Large intestine (tissue), 3 donors: ENCODE measurements around the gene VWA3B. TPM values are rescaled to one million over a fixed set of nuclear protein-coding genes. Genes with fewer than 3 reads are reported as not detected.
A peak's percentile ranks its signal among the peaks of the same experiment; 100 is the strongest.

Experiments
- DNase-seq, 2 donors: peaks; one replicate each; pipeline versions ENCODE4 v3.0.0 to v3.0.0-alpha.2; 2013
- H3K27ac ChIP-seq: one replicate; pipeline ENCODE4 v1.5.1; 2013; ENCODE audit warnings: low read length
- H3K27me3 ChIP-seq: 2 replicates; pipeline ENCODE4 v1.6.1; 2013; ENCODE audit warnings: low read length; ENCODE audit not compliant: control insufficient read depth, insufficient read depth
- H3K36me3 ChIP-seq: 2 replicates; pipeline ENCODE4 v1.6.1; 2013; ENCODE audit warnings: low read length; ENCODE audit not compliant: control insufficient read depth, insufficient read depth
- H3K4me1 ChIP-seq: one replicate; pipeline ENCODE4 v1.6.1; 2013; ENCODE audit warnings: low read length; ENCODE audit not compliant: control insufficient read depth, insufficient read depth
- H3K4me3 ChIP-seq: one replicate; pipeline ENCODE4 v1.5.1; 2013; ENCODE audit warnings: low read length
- H3K9me3 ChIP-seq: one replicate; pipeline ENCODE4 v1.6.1; 2013; ENCODE audit warnings: mild to moderate bottlenecking, low read depth, low read length, moderate library complexity; ENCODE audit not compliant: control insufficient read depth
- WGBS: methylation state at CpG from one replicate; pipeline ENCODE4 v1.1.5; 2013; ENCODE audit warnings: low lambda C conversion rate; ENCODE audit not compliant: insufficient coverage; 5-methylcytosine and 5-hydroxymethylcytosine counted together
- polyA plus RNA-seq: library from polyadenylated mRNA; unstranded; fragments of 120-200 nt; gene quantifications from one replicate; pipeline ENCODE4 v1.2.1, GENCODE V29; 2013

The VWA3B gene
- polyA plus RNA-seq, 1 donor = 0.09 TPM

GRCh38 chr2:98269830-98270229 lies 182.9 kb downstream of the VWA3B start:
- H3K36me3 ChIP-seq = no peaks in the 10 kb centered on the region
- H3K27ac ChIP-seq = no peak overlapping the region
- no peaks in the 10 kb centered on the region for H3K9me3 ChIP-seq
- WGBS = no CpG with 5 or more reads among the region's 2 CpGs
- no peak overlapping the region for H3K4me3 ChIP-seq
- DNase-seq = no peak
- H3K4me1 ChIP-seq = no peaks in the 10 kb centered on the region
- H3K27me3 ChIP-seq = no peaks in the 10 kb centered on the region

DNA sequence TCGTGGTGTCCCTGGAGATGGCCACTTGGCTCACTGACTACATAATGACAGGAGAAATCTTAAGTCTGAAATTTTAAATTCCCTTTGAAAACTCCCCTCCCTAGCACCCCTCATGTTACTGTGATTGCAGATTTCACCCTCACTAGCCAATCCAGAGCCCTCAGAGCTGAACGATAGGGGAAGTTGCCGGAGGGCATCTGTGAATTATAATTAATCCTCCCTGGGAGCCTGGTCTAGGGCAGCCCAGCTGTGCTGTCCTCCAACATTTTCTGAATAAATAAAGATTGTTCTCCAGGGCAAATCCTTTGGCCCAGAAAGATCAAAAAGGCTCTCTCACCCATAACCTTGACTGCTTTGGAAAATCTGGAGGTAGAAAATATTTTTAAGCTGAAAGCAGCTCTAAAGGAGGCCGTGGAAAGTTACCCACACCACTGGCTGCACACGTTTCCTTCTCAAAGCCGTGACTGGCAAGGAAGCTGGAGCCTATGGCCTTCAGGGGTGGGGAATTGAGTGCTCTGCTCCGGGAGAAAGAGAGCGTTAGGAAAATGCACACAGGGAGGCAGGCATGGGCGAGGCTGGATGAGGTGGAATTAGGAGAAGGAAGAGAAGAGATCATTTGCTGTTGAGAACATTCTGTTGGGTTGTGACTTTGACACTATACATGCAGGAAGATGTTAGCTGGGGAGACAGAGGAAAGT lies 190.3 kb downstream of the VWA3B start:
- peaks cover 12% of the 10 kb centered on the region for H3K4me1 ChIP-seq
- H3K27ac ChIP-seq = no peak overlapping the region
- no peaks in the 10 kb centered on the region for H3K27me3 ChIP-seq
- no peak overlapping the region for H3K4me3 ChIP-seq
- H3K36me3 ChIP-seq = no peaks in the 10 kb centered on the region
- DNase-seq = no peak
- WGBS = 86% methylated on average over 2 of the region's 9 CpGs
- H3K9me3 ChIP-seq = no peaks in the 10 kb centered on the region

DNA sequence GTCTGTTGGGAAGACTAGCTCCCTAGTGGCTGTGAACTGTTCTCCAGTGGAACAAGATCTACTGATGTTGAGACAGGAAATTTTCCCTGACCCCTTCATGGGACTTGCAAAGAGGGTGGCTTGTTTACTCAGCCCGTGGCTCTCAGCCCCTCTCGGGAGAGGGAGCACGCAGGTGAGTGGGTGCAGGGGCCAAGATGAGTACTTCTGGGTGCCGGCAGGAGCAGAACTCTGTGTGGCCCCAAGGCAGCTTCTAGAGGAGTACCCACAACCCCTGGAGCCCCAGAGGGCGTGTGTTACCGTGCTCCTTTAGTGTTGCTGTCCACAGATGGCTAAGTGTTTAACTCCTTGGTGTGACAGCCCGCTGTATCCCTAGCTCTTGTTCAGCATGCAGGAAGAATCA lies 191.1 kb downstream of the VWA3B start:
- H3K27me3 ChIP-seq = no peaks in the 10 kb centered on the region
- H3K4me3 ChIP-seq = no peak overlapping the region
- H3K36me3 ChIP-seq = no peaks in the 10 kb centered on the region
- WGBS = no CpG with 5 or more reads among the region's 7 CpGs
- H3K4me1 ChIP-seq = peaks cover 12% of the 10 kb centered on the region
- no peak overlapping the region for H3K27ac ChIP-seq
- no peak for DNase-seq
- no peaks in the 10 kb centered on the region for H3K9me3 ChIP-seq

DNA sequence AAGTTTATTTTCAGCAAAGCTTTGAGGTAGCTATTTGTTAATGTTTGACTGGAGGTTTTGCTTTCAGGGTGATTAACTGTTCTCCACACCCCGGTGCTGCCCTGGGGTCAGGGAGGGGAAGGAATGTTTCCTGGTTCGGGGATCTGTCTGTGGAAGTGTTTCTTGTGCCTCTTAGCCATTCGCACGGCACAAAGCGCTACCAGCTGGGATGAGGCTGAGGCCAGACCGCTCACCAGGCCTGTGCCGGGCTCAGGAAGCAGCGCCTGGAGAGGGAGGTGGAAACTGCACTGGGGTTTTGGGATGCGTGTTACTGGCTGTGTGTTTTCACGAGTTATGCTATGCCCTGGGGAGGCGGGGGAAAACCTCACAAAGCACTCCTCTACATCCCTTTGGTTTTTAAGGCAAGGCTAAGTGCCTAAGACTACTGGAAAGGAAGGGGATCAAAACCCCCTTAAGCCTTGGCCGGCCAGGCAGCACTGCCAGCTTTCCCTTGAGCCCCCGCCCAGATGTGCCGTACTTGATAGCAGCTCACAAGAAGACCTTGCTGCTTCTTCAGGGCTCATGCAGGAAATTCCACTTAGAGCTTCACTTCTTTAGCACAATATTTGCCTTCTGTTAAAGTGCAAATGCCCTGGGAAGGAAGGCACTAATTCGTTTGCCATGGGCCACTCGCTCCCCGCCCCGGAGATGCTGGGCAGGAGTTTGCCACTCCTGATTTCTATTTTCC lies 193.6 kb downstream of the VWA3B start:
- Histone ChIP-seq H3K27me3 (no peaks in the 10 kb centered on the region), H3K36me3 (no peaks in the 10 kb centered on the region), H3K9me3 (no peaks in the 10 kb centered on the region), H3K4me3 (peak overlapping the region; percentile 1), H3K27ac (peak overlapping the region; percentile 42), H3K4me1 (peaks cover 12% of the 10 kb centered on the region)
- WGBS = no CpG with 5 or more reads among the region's 18 CpGs
- DNase-seq = peak; percentile 62 to 79

GRCh38 chr2:98281607-98282006 lies 194.6 kb downstream of the VWA3B start:
- Histone ChIP-seq H3K27ac (no peak overlapping the region), H3K9me3 (no peaks in the 10 kb centered on the region), H3K4me3 (no peak overlapping the region), H3K27me3 (no peaks in the 10 kb centered on the region), H3K36me3 (no peaks in the 10 kb centered on the region), H3K4me1 (peaks cover 12% of the 10 kb centered on the region)
- WGBS = 74% methylated on average over 3 of the region's 6 CpGs
- no peak for DNase-seq

- no peak overlapping the region for H3K27ac ChIP-seq
- no peaks in the 10 kb centered on the region for H3K9me3 ChIP-seq
- no peak for DNase-seq
- WGBS = no CpG with 5 or more reads among the region's 1 CpG
- no peak overlapping the region for H3K4me3 ChIP-seq
- no peaks in the 10 kb centered on the region for H3K36me3 ChIP-seq
- H3K27me3 ChIP-seq = peaks cover 3% of the 10 kb centered on the region
- peaks cover 12% of the 10 kb centered on the region for H3K4me1 ChIP-seq
Measured at GRCh38 chr2:98282109-98282508, 195.1 kb downstream of the VWA3B start.

DNA sequence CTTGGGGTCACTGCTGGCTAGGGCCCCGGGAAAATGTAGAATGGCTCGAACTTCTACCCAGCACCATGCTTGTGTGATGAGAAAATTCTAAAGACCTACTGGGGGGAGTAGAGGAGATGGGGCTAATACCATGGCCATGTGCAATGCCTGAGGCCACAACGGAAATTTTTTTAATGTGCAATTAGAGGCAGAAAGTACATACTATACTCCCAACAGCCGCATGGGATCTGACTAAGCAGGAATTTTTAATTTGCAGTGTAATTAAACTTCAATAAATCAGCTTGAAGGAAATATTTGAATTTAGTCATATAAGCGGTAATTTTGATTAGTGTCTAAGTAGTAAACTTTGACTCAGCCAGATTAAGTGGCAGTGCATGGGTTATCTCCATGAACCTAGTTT lies 206.1 kb downstream of the VWA3B start:
- WGBS = no CpG with 5 or more reads among the region's 5 CpGs

DNA sequence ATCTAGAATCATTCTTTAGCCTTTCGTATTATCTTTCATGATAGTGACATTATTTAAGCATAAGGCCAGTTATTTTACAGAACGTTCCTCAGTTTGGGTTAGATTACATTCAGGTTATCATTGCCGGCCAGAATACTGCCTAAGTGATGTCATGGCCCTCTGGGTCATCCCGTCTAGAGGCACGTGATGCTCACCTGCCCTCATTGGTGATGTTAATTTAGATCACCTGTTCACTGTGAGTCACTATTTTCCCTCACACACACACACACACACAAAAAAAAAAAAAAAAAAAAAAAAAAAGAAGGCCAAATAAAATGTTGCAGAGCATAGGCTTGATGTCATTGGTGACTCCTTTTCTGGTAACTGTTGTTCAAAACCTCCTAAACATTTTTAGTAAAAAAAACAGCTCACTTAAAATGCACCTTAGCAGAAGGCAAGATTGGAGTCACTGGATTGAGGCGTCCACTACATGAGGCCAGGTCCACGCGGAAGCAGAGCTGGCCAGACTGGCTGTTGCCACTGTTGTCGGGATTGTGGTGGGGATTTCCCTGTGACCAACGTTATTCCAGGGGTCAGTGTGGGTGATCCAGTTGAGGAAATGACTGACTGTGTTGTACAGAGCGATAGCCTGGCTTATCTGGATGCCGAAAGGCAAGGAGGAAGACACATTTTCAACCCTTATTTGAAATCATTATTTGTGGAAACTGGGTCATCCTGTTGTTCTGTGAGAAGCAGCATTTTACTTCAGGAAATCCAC lies 207.1 kb downstream of the VWA3B start:
- no peaks in the 10 kb centered on the region for H3K27me3 ChIP-seq
- WGBS = 100% methylated on average over 1 of the region's 12 CpGs
- no peaks in the 10 kb centered on the region for H3K9me3 ChIP-seq
- no peak overlapping the region for H3K27ac ChIP-seq
- no peak overlapping the region for H3K4me3 ChIP-seq
- no peaks in the 10 kb centered on the region for H3K36me3 ChIP-seq
- no peaks in the 10 kb centered on the region for H3K4me1 ChIP-seq
- DNase-seq = no peak

More for the DNA sequence above, 206.1 kb downstream of the VWA3B start:
- H3K4me3 ChIP-seq = no peak overlapping the region
- H3K9me3 ChIP-seq = no peaks in the 10 kb centered on the region
- no peak for DNase-seq
- no peaks in the 10 kb centered on the region for H3K27me3 ChIP-seq
- H3K36me3 ChIP-seq = no peaks in the 10 kb centered on the region
- no peaks in the 10 kb centered on the region for H3K4me1 ChIP-seq
- no peak overlapping the region for H3K27ac ChIP-seq

- H3K9me3 ChIP-seq = no peaks in the 10 kb centered on the region
- no peak overlapping the region for H3K27ac ChIP-seq
- no peaks in the 10 kb centered on the region for H3K27me3 ChIP-seq
- no peaks in the 10 kb centered on the region for H3K36me3 ChIP-seq
- no peaks in the 10 kb centered on the region for H3K4me1 ChIP-seq
- WGBS = no CpG with 5 or more reads among the region's 6 CpGs
- H3K4me3 ChIP-seq = no peak overlapping the region
- DNase-seq = no peak
Measured at GRCh38 chr2:98294711-98295110, 207.7 kb downstream of the VWA3B start.

DNA sequence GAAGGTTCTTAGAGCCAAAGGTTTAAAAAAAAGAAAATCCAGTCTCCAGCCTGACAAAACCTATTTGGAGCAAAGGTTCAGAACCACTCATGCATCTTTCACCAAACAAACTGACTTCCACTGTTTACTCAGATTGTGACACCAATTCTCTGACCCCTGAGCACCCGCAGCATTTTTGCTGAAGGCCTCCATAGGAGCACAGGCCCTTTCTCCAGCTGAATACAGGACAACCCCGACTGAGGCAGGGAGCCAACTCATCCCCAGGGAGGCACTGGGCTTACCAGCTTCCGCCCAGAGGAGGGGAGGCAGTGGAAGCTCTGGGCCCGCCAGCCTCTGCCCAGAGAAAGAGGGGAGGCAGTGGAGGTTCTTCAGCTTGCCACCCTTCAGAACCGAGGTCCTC lies 208.3 kb downstream of the VWA3B start:
- no peaks in the 10 kb centered on the region for H3K9me3 ChIP-seq
- no peak overlapping the region for H3K4me3 ChIP-seq
- no peaks in the 10 kb centered on the region for H3K4me1 ChIP-seq
- no peaks in the 10 kb centered on the region for H3K27me3 ChIP-seq
- no CpG with 5 or more reads among the region's 5 CpGs for WGBS
- DNase-seq = no peak
- no peaks in the 10 kb centered on the region for H3K36me3 ChIP-seq
- H3K27ac ChIP-seq = no peak overlapping the region
